Measurements from ENCODE around the gene SLC25A41.
A peak's percentile ranks its signal among the peaks of the same experiment; 100 is the strongest.

Gene SLC25A41

GRCh38 chr19:6460099-6460884 is 26.7 kb upstream of the SLC25A41 start:
- DNase-seq (ENCODE audit: low read depth in 3 of 3): peak; percentile 95 to 97 (median 96)

- DNase-seq (ENCODE audit: low read depth in 3 of 3): peak; percentile 24 to 50 (median 28)
Measured at GRCh38 chr19:6459262-6460098, 25.9 kb upstream of the SLC25A41 start, which contains the start of gene SLC25A23. SLC25A23 (minus strand) TSS chr19:6459792; CDS start chr19:6459628, 164 bp downstream.

GRCh38 chr19:6458695-6459261 is 25.2 kb upstream of the SLC25A41 start:
- no peak for DNase-seq (ENCODE audit: low read depth in 3 of 3)

- no peak for DNase-seq (ENCODE audit: low read depth in 3 of 3)
Measured at GRCh38 chr19:6457958-6458694, 24.6 kb upstream of the SLC25A41 start.

- DNase-seq (ENCODE audit: low read depth in 3 of 3): no peak
Measured at GRCh38 chr19:6455924-6456323, 22.4 kb upstream of the SLC25A41 start.

GRCh38 chr19:6453951-6454565 is 20.5 kb upstream of the SLC25A41 start:
- no peak for DNase-seq (ENCODE audit: low read depth in 3 of 3)

GRCh38 chr19:6452899-6453298 is 19.3 kb upstream of the SLC25A41 start:
- no peak for DNase-seq (ENCODE audit: low read depth in 3 of 3)

- no peak for DNase-seq (ENCODE audit: low read depth in 3 of 3)
Measured at GRCh38 chr19:6452223-6452614, 18.7 kb upstream of the SLC25A41 start.

GRCh38 chr19:6451583-6452222 is 18.1 kb upstream of the SLC25A41 start:
- no peak for DNase-seq (ENCODE audit: low read depth in 3 of 3)

GRCh38 chr19:6450166-6450565 is 16.6 kb upstream of the SLC25A41 start:
- DNase-seq (ENCODE audit: low read depth in 3 of 3): no peak

- no peak for DNase-seq (ENCODE audit: low read depth in 3 of 3)
Measured at GRCh38 chr19:6448045-6448444, 14.5 kb upstream of the SLC25A41 start.

GRCh38 chr19:6446452-6446851 is 12.9 kb upstream of the SLC25A41 start:
- DNase-seq (ENCODE audit: low read depth in 3 of 3): no peak

- DNase-seq (ENCODE audit: low read depth in 3 of 3): no peak
Measured at GRCh38 chr19:6443986-6444385, 10.4 kb upstream of the SLC25A41 start.

- no peak for DNase-seq (ENCODE audit: low read depth in 3 of 3)
Measured at GRCh38 chr19:6442087-6442688, 8.6 kb upstream of the SLC25A41 start.

- no peak for DNase-seq (ENCODE audit: low read depth in 3 of 3)
Measured at GRCh38 chr19:6440905-6441304, 7.3 kb upstream of the SLC25A41 start.

GRCh38 chr19:6439743-6440142 is 6.2 kb upstream of the SLC25A41 start:
- no peak for DNase-seq (ENCODE audit: low read depth in 3 of 3)

GRCh38 chr19:6433165-6433564 is 398 bp downstream of the SLC25A41 start:
- DNase-seq (ENCODE audit: low read depth in 3 of 3): no peak

- DNase-seq (ENCODE audit: low read depth in 3 of 3): no peak
Measured at GRCh38 chr19:6431891-6432290, 1.7 kb downstream of the SLC25A41 start.

GRCh38 chr19:6429419-6430221 is 3.9 kb downstream of the SLC25A41 start:
- DNase-seq (ENCODE audit: low read depth in 3 of 3): no peak
